Mesangial cell (primary cell): ENCODE measurements around the gene RUNX2. TPM values are rescaled to one million over a fixed set of nuclear protein-coding genes. Genes with fewer than 3 reads are reported as not detected.

Experiments used
- total RNA-seq: library from RNA; depleted of rRNA; stranded (reverse); fragments of >200 nt; gene quantifications from 2 replicates; pipeline ENCODE4 v1.2.3, GENCODE V29; 2015

Gene RUNX2
- total RNA-seq: 20.2 and 27.0 TPM in 2 replicates

DNA sequence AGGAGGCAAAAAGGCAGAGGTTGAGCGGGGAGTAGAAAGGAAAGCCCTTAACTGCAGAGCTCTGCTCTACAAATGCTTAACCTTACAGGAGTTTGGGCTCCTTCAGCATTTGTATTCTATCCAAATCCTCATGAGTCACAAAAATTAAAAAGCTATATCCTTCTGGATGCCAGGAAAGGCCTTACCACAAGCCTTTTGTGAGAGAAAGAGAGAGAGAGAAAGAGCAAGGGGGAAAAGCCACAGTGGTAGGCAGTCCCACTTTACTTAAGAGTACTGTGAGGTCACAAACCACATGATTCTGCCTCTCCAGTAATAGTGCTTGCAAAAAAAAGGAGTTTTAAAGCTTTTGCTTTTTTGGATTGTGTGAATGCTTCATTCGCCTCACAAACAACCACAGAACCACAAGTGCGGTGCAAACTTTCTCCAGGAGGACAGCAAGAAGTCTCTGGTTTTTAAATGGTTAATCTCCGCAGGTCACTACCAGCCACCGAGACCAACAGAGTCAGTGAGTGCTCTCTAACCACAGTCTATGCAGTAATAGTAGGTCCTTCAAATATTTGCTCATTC is at the start of gene RUNX2:
Gene RUNX2 (plus strand): TSS at position 375 of the 567 bp plus-strand sequence. CDS start 397 bp downstream, outside the sequence.

DNA sequence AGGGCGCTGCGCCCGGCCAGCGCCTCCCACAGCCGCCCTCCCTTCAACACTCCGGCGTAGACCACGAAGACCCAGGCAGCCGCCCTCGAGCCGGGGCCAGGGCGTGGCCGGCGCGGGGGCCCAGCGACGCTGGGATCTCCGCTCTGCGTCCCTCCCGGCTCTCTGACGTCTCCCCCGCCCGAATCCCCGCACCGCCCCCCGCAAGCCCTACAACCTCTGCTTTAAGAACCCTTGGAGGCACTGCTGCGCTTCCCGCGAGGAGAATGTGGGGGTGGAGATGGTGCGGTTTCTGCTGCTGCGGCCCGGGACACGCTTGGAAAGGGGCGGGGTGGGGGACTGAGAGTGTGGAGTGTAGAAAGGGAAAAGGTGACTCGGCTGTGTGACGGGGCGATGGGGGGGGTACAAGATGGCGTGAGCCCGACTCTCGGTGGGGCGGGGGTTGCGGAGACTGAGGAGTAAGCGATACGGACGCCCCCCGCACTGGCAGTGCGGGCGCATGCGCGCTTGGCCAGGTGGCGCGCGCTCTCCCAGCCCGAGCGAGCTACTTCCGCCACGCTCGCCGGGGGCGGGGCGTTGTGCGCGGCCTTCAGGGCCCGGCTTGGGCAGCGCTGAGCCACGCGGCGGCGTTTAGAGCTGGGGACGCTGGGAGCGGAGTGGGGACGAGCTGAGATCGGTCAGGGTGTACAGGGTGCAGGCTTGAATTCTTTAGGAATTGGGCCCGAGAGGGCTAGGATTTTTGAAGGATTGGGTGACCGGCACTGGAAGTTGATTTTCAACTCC is 49.6 kb downstream of the RUNX2 start, which contains the start of gene SUPT3H:
Gene SUPT3H (minus strand): TSS at position 381 of the 780 bp plus-strand sequence.

Other genes starting within 250 kb of the RUNX2 start
- gene SUPT3H, start 49.6 kb downstream of the RUNX2 start, total RNA-seq: 12.2 and 16.5 TPM in 2 replicates